ENCODE results near the gene P2RY8. TPM values are rescaled to one million over a fixed set of nuclear protein-coding genes. Genes with fewer than 3 reads are reported as not detected.

Gene P2RY8
- total RNA-seq, 1 donor, result not detected

DNA sequence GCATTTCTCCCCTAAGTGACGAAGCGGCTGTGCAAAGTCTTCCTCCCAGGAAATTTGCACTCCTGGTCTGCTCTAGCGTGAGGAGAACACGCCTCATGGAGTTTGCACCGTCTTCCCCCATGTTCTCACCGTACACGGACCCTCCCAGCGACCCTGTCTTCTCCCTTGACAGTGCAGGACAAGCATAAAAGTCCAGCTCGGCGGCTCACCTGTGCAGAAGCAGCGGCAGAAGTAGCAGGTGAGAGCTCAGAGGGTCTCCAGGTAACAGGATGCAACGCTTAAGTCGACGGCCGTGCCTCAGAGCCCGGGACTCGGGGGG is 314 bp downstream of the P2RY8 start:
- H3K4me3 ChIP-seq (ENCODE audit: low read depth, low read length), result no peak overlapping the region
- no peak for DNase-seq (ENCODE audit: low read depth)
- no peak for TF ChIP-seq CTCF (IDR thresholded peaks at IDR 0.05; ENCODE audit: insufficient read depth, low read length)

DNA sequence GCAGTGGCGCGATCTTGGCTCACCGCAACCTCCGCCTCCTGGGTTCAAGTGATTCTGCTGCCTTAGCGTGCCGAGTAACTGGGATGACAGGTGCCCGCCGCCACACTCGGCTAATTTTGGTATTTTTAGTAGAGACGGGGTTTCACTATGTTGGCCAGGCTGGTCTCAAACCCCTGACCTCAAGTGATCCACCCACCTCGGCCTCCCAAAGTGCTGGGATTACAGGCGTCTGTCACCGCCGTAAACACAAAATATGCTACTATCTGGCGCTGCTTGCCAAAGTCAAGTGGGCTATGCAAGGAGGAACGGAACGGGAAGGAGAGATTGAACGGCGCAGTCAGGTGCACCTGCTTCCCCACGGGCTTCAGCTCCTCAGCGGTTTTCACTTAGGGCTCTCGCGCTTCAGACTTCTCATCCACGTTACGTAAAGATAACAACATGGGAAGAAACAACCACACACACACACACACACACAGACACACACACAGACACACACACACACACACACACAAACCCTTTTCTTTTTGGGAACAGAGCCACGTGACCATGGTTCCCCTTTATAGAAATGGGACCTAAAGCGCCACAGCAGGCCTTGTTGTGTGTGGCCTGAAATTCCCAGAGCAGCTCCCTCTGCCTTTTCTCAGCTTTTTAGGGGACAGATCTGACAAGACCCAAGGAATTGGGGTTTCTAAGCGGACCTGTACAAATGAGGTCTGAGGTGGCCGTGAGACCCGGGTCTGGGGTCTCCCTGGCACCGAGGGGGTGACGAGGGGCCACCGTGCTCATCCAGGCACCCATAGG is 1.5 kb downstream of the P2RY8 start:
- TF ChIP-seq CTCF (IDR thresholded peaks at IDR 0.05; ENCODE audit: insufficient read depth, low read length), result no peak
- no peak for DNase-seq (ENCODE audit: low read depth)
- H3K4me3 ChIP-seq (ENCODE audit: low read depth, low read length), result no peak overlapping the region

DNA sequence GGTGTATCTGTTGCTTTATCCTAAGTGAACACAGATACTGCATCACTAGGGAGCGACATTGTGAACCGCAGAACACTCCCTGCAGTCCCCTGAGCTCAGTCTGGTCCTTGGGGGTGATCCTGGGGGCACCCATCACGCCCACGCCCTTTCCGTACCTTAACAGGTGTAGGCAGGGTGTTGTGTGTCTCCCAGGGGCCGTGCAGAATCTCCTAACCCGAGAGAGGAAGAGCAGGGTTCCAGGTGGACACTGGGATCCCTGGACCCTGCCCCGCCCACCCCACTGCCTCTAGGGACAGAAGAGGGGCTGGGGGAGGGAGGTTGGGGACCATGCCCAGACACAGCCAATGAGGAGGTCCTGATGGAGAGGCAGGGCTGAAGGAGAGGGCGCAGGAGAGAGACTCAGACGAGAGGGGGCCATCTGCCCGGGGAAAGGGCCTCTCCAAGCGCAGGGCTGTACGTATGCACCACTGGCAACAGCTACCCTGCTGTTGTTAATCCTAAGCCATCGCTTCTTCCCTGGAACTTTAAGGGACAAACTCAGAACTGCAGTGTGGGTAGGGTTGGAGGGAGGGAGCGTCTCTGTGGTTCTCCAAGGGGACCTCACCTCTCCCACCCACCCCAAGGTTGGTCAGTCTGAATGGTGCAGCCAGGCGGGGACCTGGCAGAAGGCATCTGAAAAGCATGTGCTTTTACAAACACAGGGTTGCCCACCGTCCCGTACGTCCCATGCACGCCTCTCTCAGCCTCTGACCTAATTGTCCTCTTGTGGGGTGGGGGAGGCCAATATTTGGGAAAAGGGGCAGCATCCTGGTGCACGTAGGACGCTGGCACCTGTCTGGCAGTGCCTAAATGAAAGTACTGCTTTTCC is 2.5 kb downstream of the P2RY8 start:
- H3K4me3 ChIP-seq (ENCODE audit: low read depth, low read length), result no peak overlapping the region
- TF ChIP-seq CTCF (IDR thresholded peaks at IDR 0.05; ENCODE audit: insufficient read depth, low read length), result no peak
- DNase-seq (ENCODE audit: low read depth), result no peak

- no peak overlapping the region for H3K4me3 ChIP-seq (ENCODE audit: low read depth, low read length)
- TF ChIP-seq CTCF (IDR thresholded peaks at IDR 0.05; ENCODE audit: insufficient read depth, low read length), result no peak
- DNase-seq (ENCODE audit: low read depth), result no peak
Observed at GRCh38 chrX:1533058-1533457, 3.9 kb downstream of the P2RY8 start.

DNA sequence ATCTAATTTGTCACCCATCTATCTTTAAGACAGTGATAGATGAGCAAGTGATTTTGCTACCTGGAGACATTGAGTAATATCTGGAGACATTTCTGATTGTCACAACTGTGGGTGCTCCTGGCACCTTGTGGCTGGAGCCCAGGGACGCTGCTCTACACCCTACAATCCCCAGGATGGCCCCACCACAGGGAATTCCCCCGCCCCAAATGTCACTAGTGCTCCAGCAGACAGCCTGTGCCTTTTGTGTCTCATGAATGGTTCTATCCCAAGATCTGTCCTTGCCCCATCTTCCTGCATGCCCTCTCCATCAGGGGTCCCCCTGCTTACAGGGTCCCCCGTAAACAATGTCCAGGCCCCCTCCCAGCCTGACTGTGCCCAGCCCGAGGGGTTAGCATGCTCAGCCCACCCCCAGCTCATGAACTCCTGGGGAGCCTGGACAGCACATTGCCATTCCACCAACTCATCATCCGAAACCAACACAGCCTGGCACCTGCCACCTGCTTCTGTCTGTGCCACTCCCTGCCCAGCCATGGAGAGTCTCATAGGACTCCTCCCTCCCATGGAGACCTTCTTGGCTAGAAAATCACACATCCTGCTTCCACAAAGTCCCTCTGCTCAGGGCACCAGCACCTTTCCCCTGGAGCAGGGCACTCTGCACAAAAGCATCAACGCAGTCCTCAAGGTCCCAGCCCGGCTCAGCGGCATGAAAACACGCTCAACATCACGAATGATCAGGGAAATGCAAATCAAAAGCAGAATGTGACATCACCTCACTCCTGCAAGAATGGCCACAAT is 5.7 kb downstream of the P2RY8 start:
- H3K4me3 ChIP-seq (ENCODE audit: low read depth, low read length), result no peak overlapping the region
- no peak for DNase-seq (ENCODE audit: low read depth)
- TF ChIP-seq CTCF (IDR thresholded peaks at IDR 0.05; ENCODE audit: insufficient read depth, low read length), result no peak

DNA sequence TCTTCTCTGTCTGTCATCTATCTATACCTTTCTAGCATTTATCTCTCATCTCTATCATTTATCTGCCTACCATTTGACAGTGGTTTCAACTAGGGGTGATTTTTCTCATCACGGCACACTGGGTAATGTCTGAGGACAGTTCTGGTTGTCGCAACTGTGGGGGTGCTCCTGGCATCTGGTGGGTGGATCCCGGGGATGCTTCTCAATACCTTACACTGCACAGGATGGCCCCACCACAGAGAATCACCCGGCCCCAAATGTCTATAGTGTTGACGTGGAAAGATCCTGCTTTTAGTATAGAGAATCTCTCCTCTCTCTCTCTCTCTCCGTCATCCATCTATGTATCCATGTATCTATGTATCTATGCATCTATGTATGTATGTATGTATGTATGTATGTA is 7.2 kb downstream of the P2RY8 start:
- TF ChIP-seq CTCF (IDR thresholded peaks at IDR 0.05; ENCODE audit: insufficient read depth, low read length), result no peak
- no peak overlapping the region for H3K4me3 ChIP-seq (ENCODE audit: low read depth, low read length)
- no peak for DNase-seq (ENCODE audit: low read depth)
